ENCODE results near the gene CEMIP. TPM values are rescaled to one million over a fixed set of nuclear protein-coding genes. Genes with fewer than 3 reads are reported as not detected.

CEMIP gene
- total RNA-seq, 2 experiments from 2014 or later: not detected

DNA sequence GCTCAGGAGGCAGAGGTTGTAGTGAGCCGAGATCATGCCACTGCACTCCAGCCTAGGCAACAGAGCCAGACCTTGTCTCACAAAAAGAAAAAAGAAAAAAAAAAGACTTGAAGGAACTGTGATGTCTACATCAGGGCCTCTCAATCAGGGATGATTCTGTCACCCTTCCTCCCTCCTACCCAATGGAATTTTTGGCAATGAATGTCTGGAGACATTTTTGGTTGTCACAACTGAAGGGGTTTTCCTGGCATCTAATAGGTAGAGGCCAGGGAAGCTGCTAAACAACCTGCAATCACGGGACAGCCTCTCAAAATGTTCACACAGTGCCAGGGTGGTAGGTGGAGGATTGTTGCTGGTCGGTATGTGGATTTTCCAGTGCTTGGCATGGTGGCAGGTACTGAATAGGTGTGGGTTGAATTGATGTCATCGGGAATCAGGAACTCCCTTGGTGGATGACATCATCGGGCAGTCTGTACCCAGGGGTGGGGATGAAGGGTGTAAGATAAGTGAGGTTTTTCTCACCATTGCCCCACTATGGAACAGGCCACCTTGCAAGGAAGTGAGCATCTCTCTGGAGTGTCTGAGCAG is 139.1 kb downstream of the CEMIP start:
- Histone ChIP-seq H4K20me1 (ENCODE audit: insufficient read depth, low read length) (no peaks in the 10 kb centered on the region), H3K27ac (ENCODE audit: low read depth, low read length, poor library complexity, severe bottlenecking) (no peak overlapping the region), H3K4me3 (ENCODE audit: low read depth, low read length, poor library complexity, severe bottlenecking) (no peak overlapping the region), H3K36me3 (ENCODE audit: insufficient read depth, low read length) (no peaks in the 10 kb centered on the region), H3K4me1 (ENCODE audit: insufficient read depth, low read length, poor library complexity, severe bottlenecking) (no peaks in the 10 kb centered on the region), H3K79me2 (ENCODE audit: insufficient read depth, low read depth, low read length) (no peaks in the 10 kb centered on the region), H3K9me3 (ENCODE audit: low read length) (no peaks in the 10 kb centered on the region), H2AFZ (ENCODE audit: low read length) (no peak overlapping the region), H3K9me2 (ENCODE audit: insufficient read depth, low read length) (no peaks in the 10 kb centered on the region), H3K4me2 (ENCODE audit: low read length) (no peak overlapping the region)
- no TSS peak for BruUV-seq (replicated peaks)
- DNase-seq (ENCODE audit: low spot score): no peak
- intact Hi-C loops (cut with micrococcal nuclease; ENCODE audit: unreplicated experiment): no loop called here
- CTCF ChIA-PET (ENCODE audit: unreplicated experiment): no interaction called here
- POLR2A ChIA-PET: no interaction called here
- TF ChIP-seq EZH2phosphoT487 (IDR thresholded peaks at IDR 0.05; ENCODE audit: borderline replicate concordance, low read depth, low read length): no peak
- TF ChIP-seq, protein P1, sequence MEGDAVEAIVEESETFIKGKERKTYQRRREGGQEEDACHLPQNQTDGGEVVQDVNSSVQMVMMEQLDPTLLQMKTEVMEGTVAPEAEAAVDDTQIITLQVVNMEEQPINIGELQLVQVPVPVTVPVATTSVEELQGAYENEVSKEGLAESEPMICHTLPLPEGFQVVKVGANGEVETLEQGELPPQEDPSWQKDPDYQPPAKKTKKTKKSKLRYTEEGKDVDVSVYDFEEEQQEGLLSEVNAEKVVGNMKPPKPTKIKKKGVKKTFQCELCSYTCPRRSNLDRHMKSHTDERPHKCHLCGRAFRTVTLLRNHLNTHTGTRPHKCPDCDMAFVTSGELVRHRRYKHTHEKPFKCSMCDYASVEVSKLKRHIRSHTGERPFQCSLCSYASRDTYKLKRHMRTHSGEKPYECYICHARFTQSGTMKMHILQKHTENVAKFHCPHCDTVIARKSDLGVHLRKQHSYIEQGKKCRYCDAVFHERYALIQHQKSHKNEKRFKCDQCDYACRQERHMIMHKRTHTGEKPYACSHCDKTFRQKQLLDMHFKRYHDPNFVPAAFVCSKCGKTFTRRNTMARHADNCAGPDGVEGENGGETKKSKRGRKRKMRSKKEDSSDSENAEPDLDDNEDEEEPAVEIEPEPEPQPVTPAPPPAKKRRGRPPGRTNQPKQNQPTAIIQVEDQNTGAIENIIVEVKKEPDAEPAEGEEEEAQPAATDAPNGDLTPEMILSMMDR (conservative IDR thresholded peaks at IDR 0.05; ENCODE audit: low read length): no peak

DNA sequence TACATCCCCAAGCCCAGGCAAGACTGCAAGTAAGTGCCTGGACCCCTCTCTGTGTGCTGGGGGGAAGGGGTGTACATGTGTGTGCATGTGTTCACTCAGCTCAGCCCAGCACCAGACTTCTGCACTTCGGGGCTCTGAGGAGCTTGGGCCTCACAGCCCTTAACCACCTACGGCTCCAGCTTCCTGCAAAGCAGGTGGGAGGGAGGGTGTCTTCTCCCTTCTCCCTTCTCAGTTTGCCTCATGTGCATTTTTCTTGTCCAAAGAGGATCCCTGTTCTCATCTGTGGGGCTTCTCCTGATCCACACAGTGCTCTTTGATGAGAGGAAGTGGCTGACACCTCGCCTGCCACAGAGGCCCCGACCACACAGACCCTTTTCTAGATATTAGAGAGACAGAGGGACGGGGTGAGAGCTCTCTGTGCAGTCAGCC is 141.1 kb downstream of the CEMIP start:
- no peak overlapping the region for H3K27ac ChIP-seq (ENCODE audit: low read depth, low read length, poor library complexity, severe bottlenecking)
- POLR2A ChIA-PET: no interaction called here
- no peak overlapping the region for H3K4me3 ChIP-seq (ENCODE audit: low read depth, low read length, poor library complexity, severe bottlenecking)
- CTCF ChIA-PET (ENCODE audit: unreplicated experiment): no interaction called here
- no peaks in the 10 kb centered on the region for H4K20me1 ChIP-seq (ENCODE audit: insufficient read depth, low read length)
- no peaks in the 10 kb centered on the region for H3K36me3 ChIP-seq (ENCODE audit: insufficient read depth, low read length)
- no peak overlapping the region for H2AFZ ChIP-seq (ENCODE audit: low read length)
- H3K9me3 ChIP-seq (ENCODE audit: low read length): no peaks in the 10 kb centered on the region
- no peaks in the 10 kb centered on the region for H3K4me1 ChIP-seq (ENCODE audit: insufficient read depth, low read length, poor library complexity, severe bottlenecking)
- H3K79me2 ChIP-seq (ENCODE audit: insufficient read depth, low read depth, low read length): no peaks in the 10 kb centered on the region
- H3K9me2 ChIP-seq (ENCODE audit: insufficient read depth, low read length): no peaks in the 10 kb centered on the region
- H3K4me2 ChIP-seq (ENCODE audit: low read length): no peak overlapping the region
- no peak for DNase-seq (ENCODE audit: low spot score)
- TF ChIP-seq, protein P1 (conservative IDR thresholded peaks at IDR 0.05; ENCODE audit: low read length): no peak
- TF ChIP-seq EZH2phosphoT487 (IDR thresholded peaks at IDR 0.05; ENCODE audit: borderline replicate concordance, low read depth, low read length): no peak
- intact Hi-C loops (cut with micrococcal nuclease; ENCODE audit: unreplicated experiment): no loop called here
- BruUV-seq (replicated peaks): no TSS peak

DNA sequence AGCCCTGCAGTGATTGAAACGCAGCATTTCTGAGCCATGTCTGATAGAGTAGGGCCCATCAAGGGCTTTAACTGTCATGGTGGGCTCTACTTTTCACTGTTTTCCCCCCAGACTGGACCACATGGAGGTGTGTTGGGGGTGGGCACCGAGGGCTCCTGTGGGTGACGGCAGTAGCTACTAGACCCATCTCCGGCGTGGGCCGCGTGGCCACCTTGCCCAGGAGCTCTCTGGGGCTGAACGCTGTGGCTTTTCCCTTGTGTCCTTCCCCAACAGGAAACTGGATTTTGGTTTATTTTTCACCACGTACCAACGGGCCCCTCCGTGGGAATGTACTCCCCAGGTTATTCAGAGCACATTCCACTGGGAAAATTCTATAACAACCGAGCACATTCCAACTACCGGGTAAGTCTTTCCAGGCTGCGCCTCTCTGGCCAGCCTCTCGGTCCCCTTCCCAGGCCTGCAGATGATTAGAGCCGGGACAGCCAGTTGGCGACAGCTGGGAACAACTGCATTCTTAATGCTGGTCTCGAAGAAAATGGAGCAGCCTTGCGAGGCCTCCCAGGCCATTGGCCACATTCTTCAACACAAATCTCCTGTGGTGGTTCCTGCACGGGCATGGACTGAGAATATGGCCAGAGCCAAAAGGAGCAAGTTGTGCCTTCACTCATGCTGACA is 142.7 kb downstream of the CEMIP start:
- BruUV-seq (replicated peaks): no TSS peak
- CTCF ChIA-PET (ENCODE audit: unreplicated experiment): no interaction called here
- Histone ChIP-seq H3K79me2 (ENCODE audit: insufficient read depth, low read depth, low read length) (no peaks in the 10 kb centered on the region), H3K36me3 (ENCODE audit: insufficient read depth, low read length) (no peaks in the 10 kb centered on the region), H3K27ac (ENCODE audit: low read depth, low read length, poor library complexity, severe bottlenecking) (no peak overlapping the region), H3K9me2 (ENCODE audit: insufficient read depth, low read length) (no peaks in the 10 kb centered on the region), H3K4me2 (ENCODE audit: low read length) (no peak overlapping the region), H3K4me1 (ENCODE audit: insufficient read depth, low read length, poor library complexity, severe bottlenecking) (no peaks in the 10 kb centered on the region), H2AFZ (ENCODE audit: low read length) (no peak overlapping the region), H3K4me3 (ENCODE audit: low read depth, low read length, poor library complexity, severe bottlenecking) (no peak overlapping the region), H4K20me1 (ENCODE audit: insufficient read depth, low read length) (no peaks in the 10 kb centered on the region), H3K9me3 (ENCODE audit: low read length) (no peaks in the 10 kb centered on the region)
- intact Hi-C loops (cut with micrococcal nuclease; ENCODE audit: unreplicated experiment): no loop called here
- POLR2A ChIA-PET: interaction anchor here (0.6 kb wide), 1 partner anchor 245 kb away, joined by 3 read pairs; no protein-coding TSS in a partner anchor
- no peak for TF ChIP-seq EZH2phosphoT487 (IDR thresholded peaks at IDR 0.05; ENCODE audit: borderline replicate concordance, low read depth, low read length)
- TF ChIP-seq, protein P1 (conservative IDR thresholded peaks at IDR 0.05; ENCODE audit: low read length): no peak
- DNase-seq (ENCODE audit: low spot score): no peak

Measured in OCI-LY7 (cell line).